HepG2 (cell line): ENCODE results near the gene KIAA1755. TPM values are rescaled to one million over a fixed set of nuclear protein-coding genes. Genes with fewer than 3 reads are reported as not detected.
A peak's percentile ranks its signal among the peaks of the same experiment; 100 is the strongest.

Source experiments
- GATA4 ChIP-seq: sonication (generic); IDR thresholded peaks from 2 replicates; pipeline ENCODE4 v1.6.1; 2016; ENCODE audit warnings: antibody characterized with exemption, low read depth, borderline replicate concordance
- HNRNPH1 ChIP-seq: fragments of 200-400 bp; formaldehyde crosslinking; optimal IDR thresholded peaks from 2 replicates; pipeline ENCODE3; 2017; ENCODE audit warnings: mild to moderate bottlenecking, low read depth, low read length
- KLF11 ChIP-seq: IDR thresholded peaks from 2 replicates; pipeline ENCODE4 v1.6.1; 2016; ENCODE audit warnings: missing compliant biosample characterization
- KMT2A ChIP-seq: sonication (generic); formaldehyde crosslinking; IDR thresholded peaks from 2 replicates; pipeline ENCODE4 v1.4.0; 2020; ENCODE audit warnings: missing genetic modification reagents
- MIXL1 ChIP-seq: IDR thresholded peaks from 2 replicates; pipeline ENCODE4 v1.6.1; 2016
- NCOR1 ChIP-seq: fragments of 200-600 bp; sonication (generic); IDR thresholded peaks from 2 replicates; pipeline ENCODE4 v1.7.0; 2017; ENCODE audit warnings: antibody characterized with exemption, low read length, borderline replicate concordance
- NPAS2 ChIP-seq: sonication (generic); formaldehyde crosslinking; IDR thresholded peaks from 2 replicates; pipeline ENCODE4 v1.8.0; 2022; ENCODE audit warnings: mild to moderate bottlenecking, missing genetic modification reagents, borderline replicate concordance
- NR2F2 ChIP-seq: IDR thresholded peaks from 2 replicates; pipeline ENCODE4 v1.6.1; 2012; ENCODE audit warnings: low read depth, inconsistent platforms, borderline replicate concordance
- SMAD3 ChIP-seq: sonication (generic); formaldehyde crosslinking; IDR thresholded peaks from 2 replicates; pipeline ENCODE4 v1.4.0; 2020; ENCODE audit warnings: missing genetic modification reagents
- ZFYVE20 ChIP-seq: sonication (generic); formaldehyde crosslinking; IDR thresholded peaks from 2 replicates; pipeline ENCODE4 v1.8.0; 2023; ENCODE audit warnings: low read depth, mild to moderate bottlenecking, moderate library complexity, missing genetic modification reagents, borderline replicate concordance
- ZKSCAN1 ChIP-seq: fragments of 150-350 bp; IDR thresholded peaks from 2 replicates; pipeline ENCODE4 v1.6.1; 2014; ENCODE audit warnings: low read length
- ZMYM3 ChIP-seq: sonication (generic); formaldehyde crosslinking; IDR thresholded peaks from 2 replicates; pipeline ENCODE4 v1.5.1; 2020; ENCODE audit warnings: mild to moderate bottlenecking, missing genetic modification reagents
- ZNF10 ChIP-seq: sonication (generic); formaldehyde crosslinking; IDR thresholded peaks from 2 replicates; pipeline ENCODE4 v1.4.0; 2020; ENCODE audit warnings: mild to moderate bottlenecking, low read depth, missing genetic modification reagents, borderline replicate concordance
- ZNF564 ChIP-seq: sonication (generic); formaldehyde crosslinking; IDR thresholded peaks from 2 replicates; pipeline ENCODE4 v1.8.1; 2023; ENCODE audit warnings: mild to moderate bottlenecking, missing genetic modification reagents
- ZNF577 ChIP-seq: sonication (generic); formaldehyde crosslinking; IDR thresholded peaks from 2 replicates; pipeline ENCODE4 v1.4.0; 2020; ENCODE audit warnings: mild to moderate bottlenecking, low read depth, missing genetic modification reagents, borderline replicate concordance
- ZNF598 ChIP-seq: sonication (generic); formaldehyde crosslinking; IDR thresholded peaks from 2 replicates; pipeline ENCODE4 v1.5.1; 2020; ENCODE audit warnings: mild to moderate bottlenecking, missing genetic modification reagents, borderline replicate concordance
- ZNF891 ChIP-seq: sonication (generic); formaldehyde crosslinking; IDR thresholded peaks from 2 replicates; pipeline ENCODE4 v1.5.0; 2020; ENCODE audit warnings: mild to moderate bottlenecking, missing genetic modification reagents
- polyA plus RNA-seq, 8 experiments: library from polyadenylated mRNA; depleted of rRNA in 3 of 8; stranded (reverse) in 7 of 8; unstranded in 1 of 8; fragments of >200 nt; fragmentation: Illumina TruSeq in 4 of 8; extraction: Trizol in 4 of 8; gene quantifications; 2 replicates each; pipeline versions ENCODE4 v1.2.1 to v1.2.3, GENCODE V29; 2011 to 2016; ENCODE audit warnings: low read depth in 4 of 8, missing spikeins in 1 of 8, mixed read lengths in 1 of 8; ENCODE audit not compliant: insufficient read depth in 1 of 8
- total RNA-seq, 5 experiments: library from RNA; depleted of rRNA; stranded (reverse); fragments of >200 nt; fragmentation: Illumina TruSeq; extraction: Trizol; gene quantifications; 2 replicates each; pipeline ENCODE4 v1.2.3, GENCODE V29; 2016; ENCODE audit warnings: low read depth in 1 of 5
- TF ChIP-seq, protein P1 (sequence below): sonication (generic); formaldehyde crosslinking; conservative IDR thresholded peaks from 2 replicates; pipeline ENCODE4 v1.8.0; 2022; ENCODE audit warnings: low read depth, missing genetic modification reagents
- TF ChIP-seq, protein P2 (sequence below): sonication (generic); formaldehyde crosslinking; conservative IDR thresholded peaks from 2 replicates; pipeline ENCODE4 v1.4.0; 2020; ENCODE audit warnings: mild to moderate bottlenecking, missing genetic modification reagents, moderate library complexity
- TF ChIP-seq, protein P3 (sequence below): sonication (generic); formaldehyde crosslinking; IDR thresholded peaks from 2 replicates; pipeline ENCODE4 v1.4.0; 2020; ENCODE audit warnings: missing genetic modification reagents

KIAA1755 gene
- total and polyA plus RNA-seq, 2 of the 13 experiments (the other 11 are each of a cell fraction or from before 2014, with no cell fraction given): 0.04 TPM; not detected in 1

DNA sequence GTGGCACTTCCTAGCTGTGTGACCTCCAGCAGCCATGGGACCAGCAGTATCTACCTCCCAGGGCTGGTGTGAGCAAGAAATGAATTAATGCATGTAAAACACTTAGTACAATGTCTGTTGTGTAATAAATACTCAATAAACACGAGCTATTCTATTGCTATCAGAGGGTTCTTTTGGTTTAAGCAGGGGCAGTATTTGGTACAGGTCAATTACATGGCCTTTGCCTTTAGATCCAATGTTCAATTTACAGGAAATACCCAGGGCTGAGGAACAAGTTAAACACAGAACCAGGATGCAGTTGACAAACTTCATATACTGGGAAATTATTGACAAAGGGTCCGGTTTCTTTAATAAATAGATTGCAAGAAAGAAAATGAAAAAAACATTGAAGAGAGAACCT lies 98.4 kb downstream of the KIAA1755 start (continued):
- TF ChIP-seq, protein P1, sequence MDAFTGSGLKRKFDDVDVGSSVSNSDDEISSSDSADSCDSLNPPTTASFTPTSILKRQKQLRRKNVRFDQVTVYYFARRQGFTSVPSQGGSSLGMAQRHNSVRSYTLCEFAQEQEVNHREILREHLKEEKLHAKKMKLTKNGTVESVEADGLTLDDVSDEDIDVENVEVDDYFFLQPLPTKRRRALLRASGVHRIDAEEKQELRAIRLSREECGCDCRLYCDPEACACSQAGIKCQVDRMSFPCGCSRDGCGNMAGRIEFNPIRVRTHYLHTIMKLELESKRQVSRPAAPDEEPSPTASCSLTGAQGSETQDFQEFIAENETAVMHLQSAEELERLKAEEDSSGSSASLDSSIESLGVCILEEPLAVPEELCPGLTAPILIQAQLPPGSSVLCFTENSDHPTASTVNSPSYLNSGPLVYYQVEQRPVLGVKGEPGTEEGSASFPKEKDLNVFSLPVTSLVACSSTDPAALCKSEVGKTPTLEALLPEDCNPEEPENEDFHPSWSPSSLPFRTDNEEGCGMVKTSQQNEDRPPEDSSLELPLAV (CRISPR knock-in tag): no peak
- TF ChIP-seq, protein P2, sequence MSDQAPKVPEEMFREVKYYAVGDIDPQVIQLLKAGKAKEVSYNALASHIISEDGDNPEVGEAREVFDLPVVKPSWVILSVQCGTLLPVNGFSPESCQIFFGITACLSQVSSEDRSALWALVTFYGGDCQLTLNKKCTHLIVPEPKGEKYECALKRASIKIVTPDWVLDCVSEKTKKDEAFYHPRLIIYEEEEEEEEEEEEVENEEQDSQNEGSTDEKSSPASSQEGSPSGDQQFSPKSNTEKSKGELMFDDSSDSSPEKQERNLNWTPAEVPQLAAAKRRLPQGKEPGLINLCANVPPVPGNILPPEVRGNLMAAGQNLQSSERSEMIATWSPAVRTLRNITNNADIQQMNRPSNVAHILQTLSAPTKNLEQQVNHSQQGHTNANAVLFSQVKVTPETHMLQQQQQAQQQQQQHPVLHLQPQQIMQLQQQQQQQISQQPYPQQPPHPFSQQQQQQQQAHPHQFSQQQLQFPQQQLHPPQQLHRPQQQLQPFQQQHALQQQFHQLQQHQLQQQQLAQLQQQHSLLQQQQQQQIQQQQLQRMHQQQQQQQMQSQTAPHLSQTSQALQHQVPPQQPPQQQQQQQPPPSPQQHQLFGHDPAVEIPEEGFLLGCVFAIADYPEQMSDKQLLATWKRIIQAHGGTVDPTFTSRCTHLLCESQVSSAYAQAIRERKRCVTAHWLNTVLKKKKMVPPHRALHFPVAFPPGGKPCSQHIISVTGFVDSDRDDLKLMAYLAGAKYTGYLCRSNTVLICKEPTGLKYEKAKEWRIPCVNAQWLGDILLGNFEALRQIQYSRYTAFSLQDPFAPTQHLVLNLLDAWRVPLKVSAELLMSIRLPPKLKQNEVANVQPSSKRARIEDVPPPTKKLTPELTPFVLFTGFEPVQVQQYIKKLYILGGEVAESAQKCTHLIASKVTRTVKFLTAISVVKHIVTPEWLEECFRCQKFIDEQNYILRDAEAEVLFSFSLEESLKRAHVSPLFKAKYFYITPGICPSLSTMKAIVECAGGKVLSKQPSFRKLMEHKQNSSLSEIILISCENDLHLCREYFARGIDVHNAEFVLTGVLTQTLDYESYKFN (CRISPR knock-in tag): peak; percentile 55; the same call in 1 of the 2 replicates
- TF ChIP-seq GATA4 (no peak), ZMYM3 (CRISPR knock-in tag) (peak; percentile 57; the same call in 1 of the 2 replicates), ZNF577 (CRISPR knock-in tag) (no peak), ZFYVE20 (CRISPR knock-in tag) (no peak), ZNF564 (no peak), NPAS2 (no peak), MIXL1 (peak; percentile 67; the same call in 1 of the 2 replicates), KLF11 (no peak), NCOR1 (peak; percentile 44; the same call in 1 of the 2 replicates), ZNF891 (CRISPR knock-in tag) (no peak), ZNF10 (CRISPR knock-in tag) (no peak), KMT2A (CRISPR knock-in tag) (no peak), ZKSCAN1 (no peak), ZNF598 (no peak), NR2F2 (peak; percentile 27), HNRNPH1 (no peak), SMAD3 (CRISPR knock-in tag) (no peak)
- TF ChIP-seq, protein P3, sequence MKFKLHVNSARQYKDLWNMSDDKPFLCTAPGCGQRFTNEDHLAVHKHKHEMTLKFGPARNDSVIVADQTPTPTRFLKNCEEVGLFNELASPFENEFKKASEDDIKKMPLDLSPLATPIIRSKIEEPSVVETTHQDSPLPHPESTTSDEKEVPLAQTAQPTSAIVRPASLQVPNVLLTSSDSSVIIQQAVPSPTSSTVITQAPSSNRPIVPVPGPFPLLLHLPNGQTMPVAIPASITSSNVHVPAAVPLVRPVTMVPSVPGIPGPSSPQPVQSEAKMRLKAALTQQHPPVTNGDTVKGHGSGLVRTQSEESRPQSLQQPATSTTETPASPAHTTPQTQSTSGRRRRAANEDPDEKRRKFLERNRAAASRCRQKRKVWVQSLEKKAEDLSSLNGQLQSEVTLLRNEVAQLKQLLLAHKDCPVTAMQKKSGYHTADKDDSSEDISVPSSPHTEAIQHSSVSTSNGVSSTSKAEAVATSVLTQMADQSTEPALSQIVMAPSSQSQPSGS (CRISPR knock-in tag): no peak
